Measurements from ENCODE around the gene EFNA2.
"Not testable (repeated sequence)": the region's sequence is repeated elsewhere in the genome, so short reads cannot be mapped to it uniquely, and the experiment has no call there.

EFNA2 gene

DNA sequence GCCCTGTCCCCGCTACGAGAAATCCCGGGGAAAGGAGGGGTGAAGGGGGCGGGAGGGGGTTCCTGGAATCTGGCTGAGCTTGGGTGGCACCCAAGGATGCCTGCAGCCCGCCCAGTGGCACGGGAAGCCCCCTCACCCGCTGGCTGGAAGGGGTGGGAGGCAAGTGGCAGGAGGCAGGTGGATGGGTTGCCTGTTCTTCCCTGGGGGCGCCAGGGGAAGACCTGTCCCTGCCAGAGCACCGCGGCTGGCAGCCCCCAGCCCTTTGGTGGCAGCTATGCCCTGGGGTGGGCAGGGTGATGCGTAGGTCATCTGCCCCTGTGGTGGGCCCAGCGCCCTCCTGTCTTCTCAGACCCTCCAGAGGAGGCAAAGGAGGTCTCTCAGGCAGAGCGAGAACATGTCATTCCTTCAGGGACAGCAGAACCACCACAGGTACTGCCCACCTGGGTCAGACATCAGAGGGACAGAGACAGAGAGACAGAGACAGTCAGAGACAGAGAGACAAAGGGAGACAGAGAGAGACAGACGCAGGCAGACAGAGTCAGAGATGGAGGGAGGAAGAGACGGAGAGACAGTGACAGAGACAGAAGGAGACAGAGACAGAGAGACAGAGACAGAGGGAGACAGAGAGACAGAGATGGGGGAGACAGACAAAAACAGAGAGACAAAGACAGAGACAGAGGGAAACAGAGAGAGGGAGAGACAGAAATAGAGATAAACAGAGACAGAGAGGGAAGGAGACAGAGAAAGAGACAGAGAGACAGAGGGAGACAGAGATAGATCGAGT, 36.7 kb downstream of the EFNA2 start:
- no peak for DNase-seq

GRCh38 chr19:1324249-1324805, 38.7 kb downstream of the EFNA2 start:
- no peak for DNase-seq

GRCh38 chr19:1324806-1325567, 39.3 kb downstream of the EFNA2 start:
- DNase-seq, result peak; percentile 18

DNA sequence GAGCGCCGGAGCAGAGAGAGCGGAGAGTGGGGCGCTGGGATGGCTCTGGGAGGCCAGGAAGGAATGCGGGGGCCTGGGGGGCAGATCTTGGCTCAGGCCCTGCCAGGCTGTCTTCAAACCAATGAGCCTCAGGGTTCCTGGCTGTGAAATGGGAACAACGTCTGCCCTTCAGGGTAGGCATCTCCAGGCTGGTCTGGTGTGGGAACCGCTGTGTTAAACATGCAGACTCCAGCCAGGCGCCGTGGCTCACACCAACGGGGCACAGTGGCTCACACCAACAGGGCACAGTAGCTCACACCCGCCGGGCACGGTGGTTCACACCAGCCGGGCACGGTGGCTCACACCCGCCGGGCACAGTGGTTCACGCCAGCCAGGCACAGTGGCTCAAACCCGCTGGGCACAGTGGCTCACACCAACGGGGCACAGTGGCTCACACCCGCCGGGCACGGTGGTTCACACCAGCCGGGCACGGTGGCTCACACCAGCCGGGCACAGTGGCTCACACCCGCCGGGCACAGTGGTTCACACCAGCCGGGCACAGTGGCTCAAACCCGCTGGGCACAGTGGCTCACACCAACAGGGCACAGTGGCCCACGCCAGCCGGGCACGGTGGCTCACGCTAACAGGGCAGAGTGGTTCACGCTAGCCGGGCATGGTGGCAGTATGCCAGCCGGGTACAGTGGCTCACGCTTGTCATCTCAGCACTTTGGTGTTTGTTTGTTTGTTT, 40.1 kb downstream of the EFNA2 start:
- DNase-seq, result no peak

GRCh38 chr19:1327125-1327524, 41.5 kb downstream of the EFNA2 start:
- DNase-seq, result no peak

- DNase-seq, result not testable (repeated sequence)
Observed at GRCh38 chr19:1332208-1332607, 46.5 kb downstream of the EFNA2 start.

DNA sequence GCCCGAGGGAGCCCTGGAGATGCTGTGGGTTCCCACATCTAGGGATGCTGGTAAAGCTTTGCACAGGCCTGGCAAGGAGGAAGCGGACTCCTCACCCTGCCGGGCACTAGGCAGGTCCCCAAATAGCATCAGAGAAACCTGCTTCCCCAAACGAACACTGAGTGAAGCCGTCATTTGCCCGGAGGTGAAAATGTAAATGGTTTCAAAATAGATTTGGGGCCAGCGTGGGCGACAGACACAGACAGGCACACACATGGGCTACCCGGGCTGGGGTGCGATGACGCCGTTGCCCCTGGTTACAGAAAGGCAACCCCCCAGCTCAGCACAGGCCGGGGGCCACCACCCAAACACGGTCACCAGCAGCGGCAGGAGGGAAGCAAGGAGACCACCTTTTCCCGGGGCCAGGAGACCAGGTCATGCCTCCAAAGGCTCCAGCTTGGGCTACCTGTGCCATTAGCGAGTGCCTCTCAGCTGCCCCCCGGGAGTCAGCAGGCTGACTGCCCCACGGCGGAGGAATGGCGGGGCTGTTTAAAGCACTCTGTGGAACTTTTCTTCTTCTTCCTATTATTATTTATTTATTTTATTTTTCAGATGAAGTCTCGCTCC, 50.5 kb downstream of the EFNA2 start:
- no peak for DNase-seq

GRCh38 chr19:1340681-1341469, 55.2 kb downstream of the EFNA2 start:
- no peak for DNase-seq

DNA sequence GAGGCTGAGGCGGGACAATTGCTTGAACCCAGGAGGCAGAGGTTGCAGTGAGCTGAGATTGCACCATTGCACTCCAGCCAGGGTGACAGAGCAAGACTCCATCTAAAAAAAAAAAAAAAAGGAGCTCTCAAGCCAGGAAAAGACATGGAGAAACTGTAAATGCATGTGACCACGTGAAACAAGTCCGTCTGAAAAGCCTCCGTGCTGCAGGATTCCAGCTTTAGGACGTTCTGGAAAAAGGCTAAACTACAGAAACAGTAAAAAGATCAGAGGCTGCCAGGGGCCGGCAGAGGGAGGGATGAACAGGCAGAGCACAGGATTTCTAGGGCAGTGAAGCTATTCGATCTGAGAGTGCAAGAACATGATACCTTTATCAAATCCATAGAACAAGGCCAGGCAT, 57.4 kb downstream of the EFNA2 start:
- DNase-seq, result no peak

- DNase-seq, result no peak
Observed at GRCh38 chr19:1349211-1349610, 63.5 kb downstream of the EFNA2 start.

- no peak for DNase-seq
Observed at GRCh38 chr19:1350867-1351266, 65.2 kb downstream of the EFNA2 start.

Data from activated CD4-positive, alpha-beta T cell treated with anti-CD3 and anti-CD28 coated beads, Interleukin-10, Interleukin-2, amounts not matched to agents 100 ng/mL and 50 ng/mL, durations not matched to agents 16 hours and 8 hours (primary cell).